Breast epithelium (tissue), 4 donors: ENCODE results near the gene SPG11. TPM values are rescaled to one million over a fixed set of nuclear protein-coding genes. Genes with fewer than 3 reads are reported as not detected.

ENCODE experiments used
- DNase-seq, 2 donors: peaks; one replicate each; pipeline ENCODE4 v3.0.0-alpha.2; 2019; ENCODE audit warnings: low spot score in 2 of 2
- H3K27ac ChIP-seq, 2 donors: fragments of 200-600 bp; sonication (generic) in 1 of 2; one replicate each; pipeline ENCODE4 v1.5.1; 2016 to 2019; ENCODE audit warnings: mild to moderate bottlenecking in 1 of 2
- H3K27me3 ChIP-seq, 2 donors: fragments of 200-600 bp; sonication (generic) in 1 of 2; one replicate each; pipeline versions ENCODE4 v1.5.1 to v1.6.0; 2017 to 2019; ENCODE audit warnings: control low read depth in 1 of 2, mild to moderate bottlenecking in 1 of 2
- H3K36me3 ChIP-seq: fragments of 200-600 bp; one replicate; pipeline ENCODE4 v1.5.1; 2019
- H3K4me1 ChIP-seq, 2 donors: fragments of 200-600 bp; sonication (generic); one replicate each; pipeline ENCODE4 v1.5.1; 2016 to 2019; ENCODE audit warnings: control low read depth in 1 of 2
- H3K4me3 ChIP-seq, 3 donors: fragments of 200-600 bp; sonication (generic); 1 replicate in 2 of 3; 2 replicates in 1 of 3; pipeline ENCODE4 v1.5.1; 2016 to 2019; ENCODE audit warnings: mild to moderate bottlenecking in 3 of 3, moderate library complexity in 2 of 3
- H3K9me3 ChIP-seq, 2 donors: fragments of 200-600 bp; sonication (generic) in 1 of 2; one replicate each; pipeline ENCODE4 v1.5.1; 2016 to 2019; ENCODE audit warnings: control low read depth in 1 of 2
- POLR2A ChIP-seq: fragments of 450-650 bp; IDR thresholded peaks from one replicate; pipeline ENCODE4 v1.6.1; 2016; ENCODE audit warnings: antibody characterized with exemption, mild to moderate bottlenecking, moderate library complexity
- POLR2AphosphoS5 ChIP-seq, 3 donors: sonication (generic); formaldehyde crosslinking; IDR thresholded peaks; one replicate each; pipeline ENCODE4 v1.6.1; 2017; ENCODE audit warnings: antibody characterized with exemption in 3 of 3
- intact Hi-C: fragments of 100-400 bp; cut with DNase I; formaldehyde crosslinking; loops from one replicate; pipeline ENCODE4 v1.15.1; 2023; ENCODE audit warnings: low total_unique reads
- total RNA-seq, 3 donors: library from RNA; depleted of rRNA; stranded (reverse); fragments of >200 nt; gene quantifications; one replicate each; pipeline ENCODE4 v1.1.0, GENCODE V29; 2016
- TF ChIP-seq, protein P1 (sequence below), 3 donors: fragments of 450-650 bp; IDR thresholded peaks; one replicate each; pipeline ENCODE4 v1.5.1; 2016 to 2017; ENCODE audit warnings: antibody characterized with exemption in 3 of 3, mild to moderate bottlenecking in 3 of 3, moderate library complexity in 3 of 3

The SPG11 gene, protein sequence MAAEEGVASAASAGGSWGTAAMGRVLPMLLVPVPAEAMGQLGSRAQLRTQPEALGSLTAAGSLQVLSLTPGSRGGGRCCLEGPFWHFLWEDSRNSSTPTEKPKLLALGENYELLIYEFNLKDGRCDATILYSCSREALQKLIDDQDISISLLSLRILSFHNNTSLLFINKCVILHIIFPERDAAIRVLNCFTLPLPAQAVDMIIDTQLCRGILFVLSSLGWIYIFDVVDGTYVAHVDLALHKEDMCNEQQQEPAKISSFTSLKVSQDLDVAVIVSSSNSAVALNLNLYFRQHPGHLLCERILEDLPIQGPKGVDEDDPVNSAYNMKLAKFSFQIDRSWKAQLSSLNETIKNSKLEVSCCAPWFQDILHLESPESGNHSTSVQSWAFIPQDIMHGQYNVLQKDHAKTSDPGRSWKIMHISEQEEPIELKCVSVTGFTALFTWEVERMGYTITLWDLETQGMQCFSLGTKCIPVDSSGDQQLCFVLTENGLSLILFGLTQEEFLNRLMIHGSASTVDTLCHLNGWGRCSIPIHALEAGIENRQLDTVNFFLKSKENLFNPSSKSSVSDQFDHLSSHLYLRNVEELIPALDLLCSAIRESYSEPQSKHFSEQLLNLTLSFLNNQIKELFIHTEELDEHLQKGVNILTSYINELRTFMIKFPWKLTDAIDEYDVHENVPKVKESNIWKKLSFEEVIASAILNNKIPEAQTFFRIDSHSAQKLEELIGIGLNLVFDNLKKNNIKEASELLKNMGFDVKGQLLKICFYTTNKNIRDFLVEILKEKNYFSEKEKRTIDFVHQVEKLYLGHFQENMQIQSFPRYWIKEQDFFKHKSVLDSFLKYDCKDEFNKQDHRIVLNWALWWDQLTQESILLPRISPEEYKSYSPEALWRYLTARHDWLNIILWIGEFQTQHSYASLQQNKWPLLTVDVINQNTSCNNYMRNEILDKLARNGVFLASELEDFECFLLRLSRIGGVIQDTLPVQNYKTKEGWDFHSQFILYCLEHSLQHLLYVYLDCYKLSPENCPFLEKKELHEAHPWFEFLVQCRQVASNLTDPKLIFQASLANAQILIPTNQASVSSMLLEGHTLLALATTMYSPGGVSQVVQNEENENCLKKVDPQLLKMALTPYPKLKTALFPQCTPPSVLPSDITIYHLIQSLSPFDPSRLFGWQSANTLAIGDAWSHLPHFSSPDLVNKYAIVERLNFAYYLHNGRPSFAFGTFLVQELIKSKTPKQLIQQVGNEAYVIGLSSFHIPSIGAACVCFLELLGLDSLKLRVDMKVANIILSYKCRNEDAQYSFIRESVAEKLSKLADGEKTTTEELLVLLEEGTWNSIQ (N-terminal part only)
- total RNA-seq: 100 to 1,000 TPM in 2 of 3 donors, 10 to 100 TPM in 1; 82.4 to 117 (median 103) TPM

- Histone ChIP-seq H3K4me1 (no peaks in the 10 kb centered on the region), H3K4me3 (peak within 1 kb of the TSS; percentile 91 to 100 (median 96)), H3K27ac (peak within 1 kb of the TSS; percentile 96 to 97), H3K9me3 (no peaks in the 10 kb centered on the region), H3K36me3 (no peaks in the 10 kb centered on the region), H3K27me3 (no peaks in the 10 kb centered on the region)
- intact Hi-C loops: no loop called here
- peak; percentile 92 for TF ChIP-seq POLR2A
- TF ChIP-seq POLR2AphosphoS5 (IDR thresholded peaks at IDR 0.05): peak; percentile 94 to 96 (median 96)
- TF ChIP-seq, protein P1, sequence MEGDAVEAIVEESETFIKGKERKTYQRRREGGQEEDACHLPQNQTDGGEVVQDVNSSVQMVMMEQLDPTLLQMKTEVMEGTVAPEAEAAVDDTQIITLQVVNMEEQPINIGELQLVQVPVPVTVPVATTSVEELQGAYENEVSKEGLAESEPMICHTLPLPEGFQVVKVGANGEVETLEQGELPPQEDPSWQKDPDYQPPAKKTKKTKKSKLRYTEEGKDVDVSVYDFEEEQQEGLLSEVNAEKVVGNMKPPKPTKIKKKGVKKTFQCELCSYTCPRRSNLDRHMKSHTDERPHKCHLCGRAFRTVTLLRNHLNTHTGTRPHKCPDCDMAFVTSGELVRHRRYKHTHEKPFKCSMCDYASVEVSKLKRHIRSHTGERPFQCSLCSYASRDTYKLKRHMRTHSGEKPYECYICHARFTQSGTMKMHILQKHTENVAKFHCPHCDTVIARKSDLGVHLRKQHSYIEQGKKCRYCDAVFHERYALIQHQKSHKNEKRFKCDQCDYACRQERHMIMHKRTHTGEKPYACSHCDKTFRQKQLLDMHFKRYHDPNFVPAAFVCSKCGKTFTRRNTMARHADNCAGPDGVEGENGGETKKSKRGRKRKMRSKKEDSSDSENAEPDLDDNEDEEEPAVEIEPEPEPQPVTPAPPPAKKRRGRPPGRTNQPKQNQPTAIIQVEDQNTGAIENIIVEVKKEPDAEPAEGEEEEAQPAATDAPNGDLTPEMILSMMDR (IDR thresholded peaks at IDR 0.05): peak; percentile 93 to 96 (median 94)
- DNase-seq: peak; percentile 96
These were observed at the start of gene SPG11 for GRCh38 chr15:44663410-44664308. Gene SPG11, minus strand, starts transcription at chr15:44663662. Its CDS starts 15 bp downstream, at chr15:44663647.

DNA sequence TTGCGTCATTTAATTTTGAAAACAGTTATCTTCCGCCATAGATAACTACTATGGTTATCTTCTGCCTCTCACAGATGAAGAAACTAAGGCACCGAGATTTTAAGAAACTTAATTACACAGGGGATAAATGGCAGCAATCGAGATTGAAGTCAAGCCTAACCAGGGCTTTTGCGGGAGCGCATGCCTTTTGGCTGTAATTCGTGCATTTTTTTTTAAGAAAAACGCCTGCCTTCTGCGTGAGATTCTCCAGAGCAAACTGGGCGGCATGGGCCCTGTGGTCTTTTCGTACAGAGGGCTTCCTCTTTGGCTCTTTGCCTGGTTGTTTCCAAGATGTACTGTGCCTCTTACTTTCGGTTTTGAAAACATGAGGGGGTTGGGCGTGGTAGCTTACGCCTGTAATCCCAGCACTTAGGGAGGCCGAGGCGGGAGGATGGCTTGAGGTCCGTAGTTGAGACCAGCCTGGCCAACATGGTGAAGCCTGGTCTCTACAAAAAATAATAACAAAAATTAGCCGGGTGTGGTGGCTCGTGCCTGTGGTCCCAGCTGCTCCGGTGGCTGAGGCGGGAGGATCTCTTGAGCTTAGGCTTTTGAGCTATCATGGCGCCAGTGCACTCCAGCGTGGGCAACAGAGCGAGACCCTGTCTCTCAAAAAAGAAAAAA, 49.0 kb upstream of the SPG11 start:
- Histone ChIP-seq H3K36me3 (peaks cover 8% of the 10 kb centered on the region), H3K27me3 (no peaks in the 10 kb centered on the region), H3K4me1 (peaks cover 0 to 12% of the 10 kb centered on the region in 2 donors), H3K9me3 (no peaks in the 10 kb centered on the region), H3K4me3 (peak overlapping the region; percentile 77 to 99 (median 94)), H3K27ac (peak overlapping the region; percentile 97 to 99)
- peak; percentile 60 to 68 for DNase-seq
- intact Hi-C loops: no loop called here
- TF ChIP-seq, protein P1 (IDR thresholded peaks at IDR 0.05): no peak
- TF ChIP-seq POLR2A (peak; percentile 28), POLR2AphosphoS5 (IDR thresholded peaks at IDR 0.05) (peak; percentile 67 to 79 (median 69))

GRCh38 chr15:44711743-44712345, 48.4 kb upstream of the SPG11 start:
- TF ChIP-seq POLR2AphosphoS5 (IDR thresholded peaks at IDR 0.05) (no peak), POLR2A (no peak)
- TF ChIP-seq, protein P1 (IDR thresholded peaks at IDR 0.05): no peak
- DNase-seq: no peak
- Histone ChIP-seq H3K27ac (peak overlapping the region; percentile 97 to 99), H3K4me3 (peak overlapping the region; percentile 77 to 99 (median 94)), H3K27me3 (no peaks in the 10 kb centered on the region), H3K36me3 (peaks cover 8% of the 10 kb centered on the region), H3K4me1 (peaks cover 0 to 12% of the 10 kb centered on the region in 2 donors), H3K9me3 (no peaks in the 10 kb centered on the region)
- intact Hi-C loops: loop anchor here (2.0 kb wide), 1 partner anchor 15 kb away; no protein-coding TSS in a partner anchor
